ENCODE results near the gene KIFC3.
"Not testable (repeated sequence)": the region's sequence is repeated elsewhere in the genome, so short reads cannot be mapped to it uniquely, and the experiment has no call there.

GRCh38 chr16:57811340-57811739 is 9.0 kb upstream of the KIFC3 start:
- TF ChIP-seq ZNF302 (tag by site-specific recombination; IDR thresholded peaks at IDR 0.05; ENCODE audit: low read depth); CTCF (tag by site-specific recombination; IDR thresholded peaks at IDR 0.05); ATF2 (tag by site-specific recombination; IDR thresholded peaks at IDR 0.05; ENCODE audit: low read depth); ZNF423 (tag by site-specific recombination; IDR thresholded peaks at IDR 0.05); ZBTB7A (tag by site-specific recombination; IDR thresholded peaks at IDR 0.05; ENCODE audit: low read depth); ZBTB17 (tag by site-specific recombination; IDR thresholded peaks at IDR 0.05); ZNF560 (tag by site-specific recombination; IDR thresholded peaks at IDR 0.05; ENCODE audit: borderline replicate concordance); ZSCAN23 (tag by site-specific recombination; IDR thresholded peaks at IDR 0.05); ZIC2 (tag by site-specific recombination; IDR thresholded peaks at IDR 0.05); ZNF501 (tag by site-specific recombination; IDR thresholded peaks at IDR 0.05): not testable (repeated sequence)
